ENCODE data around the gene ANK3. TPM values are rescaled to one million over a fixed set of nuclear protein-coding genes. Genes with fewer than 3 reads are reported as not detected.

The ANK3 gene
- total RNA-seq, 4 donors from 2014 or later = 6.4 to 23.2 (median 13.5) TPM

GRCh38 chr10:60169111-60169510, 220.6 kb downstream of the ANK3 start:
- TF ChIP-seq CTCF (IDR thresholded peaks at IDR 0.05; ENCODE audit: low read depth) = no peak

GRCh38 chr10:60167050-60167449, 222.6 kb downstream of the ANK3 start:
- no peak for TF ChIP-seq CTCF (IDR thresholded peaks at IDR 0.05; ENCODE audit: low read depth)

GRCh38 chr10:60163786-60164185, 225.9 kb downstream of the ANK3 start:
- TF ChIP-seq CTCF (IDR thresholded peaks at IDR 0.05; ENCODE audit: low read depth) = no peak

GRCh38 chr10:60162631-60163030, 227.0 kb downstream of the ANK3 start:
- TF ChIP-seq CTCF (IDR thresholded peaks at IDR 0.05; ENCODE audit: low read depth) = no peak

GRCh38 chr10:60155943-60156683, 233.6 kb downstream of the ANK3 start:
- no peak for TF ChIP-seq CTCF (IDR thresholded peaks at IDR 0.05; ENCODE audit: low read depth)

GRCh38 chr10:60155099-60155877, 234.4 kb downstream of the ANK3 start:
- no peak for TF ChIP-seq CTCF (IDR thresholded peaks at IDR 0.05; ENCODE audit: low read depth)

- TF ChIP-seq CTCF (IDR thresholded peaks at IDR 0.05; ENCODE audit: low read depth) = no peak
Observed at GRCh38 chr10:60149003-60149402, 240.7 kb downstream of the ANK3 start.
